Endothelial cell (in vitro differentiated cells): ENCODE results near the gene IFNA17. TPM values are rescaled to one million over a fixed set of nuclear protein-coding genes. Genes with fewer than 3 reads are reported as not detected.
"Not testable (repeated sequence)": the region's sequence is repeated elsewhere in the genome, so short reads cannot be mapped to it uniquely, and the experiment has no call there.

ENCODE experiments used
- DNase-seq: peaks from one replicate; pipeline ENCODE4 v3.0.0; 2021; ENCODE audit warnings: low spot score
- H3K27ac Mint-ChIP-seq: one replicate; pipeline ENCODE4 v1.8.0; 2021; ENCODE audit warnings: mixed read lengths, inconsistent platforms; ENCODE audit not compliant: unreplicated experiment
- H3K27me3 Mint-ChIP-seq: one replicate; pipeline ENCODE4 v1.8.0; 2021; ENCODE audit warnings: mild to moderate bottlenecking, moderate library complexity, mixed read lengths, inconsistent platforms; ENCODE audit not compliant: unreplicated experiment
- H3K36me3 Mint-ChIP-seq: one replicate; pipeline ENCODE4 v1.8.0; 2021; ENCODE audit warnings: mild to moderate bottlenecking, low read depth, mixed read lengths, inconsistent platforms; ENCODE audit not compliant: unreplicated experiment
- H3K4me1 Mint-ChIP-seq: one replicate; pipeline ENCODE4 v1.8.0; 2021; ENCODE audit warnings: mild to moderate bottlenecking, mixed read lengths, inconsistent platforms; ENCODE audit not compliant: unreplicated experiment
- H3K4me3 Mint-ChIP-seq: one replicate; pipeline ENCODE4 v1.8.0; 2021; ENCODE audit warnings: mild to moderate bottlenecking, mixed read lengths, inconsistent platforms; ENCODE audit not compliant: unreplicated experiment
- H3K9me3 Mint-ChIP-seq: one replicate; pipeline ENCODE4 v1.8.0; 2021; ENCODE audit warnings: mixed read lengths, inconsistent platforms; ENCODE audit not compliant: unreplicated experiment
- total RNA-seq: library from RNA; stranded (reverse); fragmentation: NEBNext Ultra II Directional; extraction: Animal tissue kit (Norgen Biotek cat#: 25700); gene quantifications from one replicate; pipeline ENCODE4 v1.2.1, GENCODE V29; 2021; ENCODE audit not compliant: unreplicated experiment
- TF ChIP-seq, protein P1 (sequence below): fragments of 200-600 bp; sonication (generic); IDR thresholded peaks from one replicate; pipeline ENCODE4 v1.5.0; 2021; ENCODE audit warnings: antibody characterized with exemption; ENCODE audit not compliant: unreplicated experiment

The IFNA17 gene
- total RNA-seq, 1 donor from 2014 or later = not detected

DNA sequence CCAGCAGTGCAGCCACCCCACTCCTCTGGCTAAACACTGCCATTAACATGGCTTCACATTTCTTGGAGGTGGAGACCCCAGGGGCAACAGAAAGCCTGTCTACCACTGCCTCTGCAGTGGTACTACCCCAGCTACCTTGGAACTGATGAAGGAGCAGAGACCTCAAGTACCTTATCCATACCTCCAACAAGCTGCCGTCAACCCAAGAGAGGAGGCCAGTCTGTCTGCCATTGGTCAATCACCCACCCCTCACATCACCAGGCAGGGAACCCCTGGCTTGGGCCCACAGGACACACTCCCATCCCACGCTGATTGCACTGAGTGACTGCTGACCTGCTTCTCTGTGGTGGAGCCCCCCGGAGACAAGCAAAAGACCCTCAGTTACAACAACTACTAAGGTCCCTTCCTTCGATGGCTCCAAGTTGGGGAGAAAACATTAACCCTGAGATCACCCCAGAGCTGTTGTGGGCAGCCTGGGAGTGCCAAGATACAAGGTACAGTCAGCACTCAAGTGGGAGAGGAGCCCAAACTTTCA is 6.2 kb upstream of the IFNA17 start:
- peaks cover 4% of the 10 kb centered on the region for H3K36me3 Mint-ChIP-seq
- TF ChIP-seq, protein P1, sequence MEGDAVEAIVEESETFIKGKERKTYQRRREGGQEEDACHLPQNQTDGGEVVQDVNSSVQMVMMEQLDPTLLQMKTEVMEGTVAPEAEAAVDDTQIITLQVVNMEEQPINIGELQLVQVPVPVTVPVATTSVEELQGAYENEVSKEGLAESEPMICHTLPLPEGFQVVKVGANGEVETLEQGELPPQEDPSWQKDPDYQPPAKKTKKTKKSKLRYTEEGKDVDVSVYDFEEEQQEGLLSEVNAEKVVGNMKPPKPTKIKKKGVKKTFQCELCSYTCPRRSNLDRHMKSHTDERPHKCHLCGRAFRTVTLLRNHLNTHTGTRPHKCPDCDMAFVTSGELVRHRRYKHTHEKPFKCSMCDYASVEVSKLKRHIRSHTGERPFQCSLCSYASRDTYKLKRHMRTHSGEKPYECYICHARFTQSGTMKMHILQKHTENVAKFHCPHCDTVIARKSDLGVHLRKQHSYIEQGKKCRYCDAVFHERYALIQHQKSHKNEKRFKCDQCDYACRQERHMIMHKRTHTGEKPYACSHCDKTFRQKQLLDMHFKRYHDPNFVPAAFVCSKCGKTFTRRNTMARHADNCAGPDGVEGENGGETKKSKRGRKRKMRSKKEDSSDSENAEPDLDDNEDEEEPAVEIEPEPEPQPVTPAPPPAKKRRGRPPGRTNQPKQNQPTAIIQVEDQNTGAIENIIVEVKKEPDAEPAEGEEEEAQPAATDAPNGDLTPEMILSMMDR = no peak
- peaks cover 3% of the 10 kb centered on the region for H3K27me3 Mint-ChIP-seq
- no peaks in the 10 kb centered on the region for H3K9me3 Mint-ChIP-seq
- H3K27ac Mint-ChIP-seq = no peak overlapping the region
- no peaks in the 10 kb centered on the region for H3K4me1 Mint-ChIP-seq
- H3K4me3 Mint-ChIP-seq = no peak overlapping the region
- no peak for DNase-seq

DNA sequence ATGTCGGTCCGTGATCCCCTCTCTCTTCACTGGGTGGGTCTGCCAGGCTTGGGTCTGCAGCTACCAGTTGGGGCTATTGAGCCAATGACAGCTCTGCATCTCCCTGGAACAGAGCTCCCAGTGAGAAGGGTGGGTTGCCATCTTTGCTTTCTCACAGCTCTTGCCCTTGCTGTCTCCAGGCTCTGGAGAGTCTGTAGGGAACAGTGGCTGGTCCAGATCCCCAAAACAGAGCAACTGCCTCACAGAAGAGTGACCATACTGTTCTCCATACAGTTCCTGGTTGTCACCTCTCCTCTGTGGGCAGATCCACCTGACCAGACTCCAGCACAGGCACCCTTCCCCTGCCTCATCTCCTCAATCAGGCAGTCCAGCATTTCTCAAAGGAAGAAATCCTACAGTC is 5.2 kb upstream of the IFNA17 start:
- TF ChIP-seq, protein P1 = no peak
- H3K27ac Mint-ChIP-seq = no peak overlapping the region
- H3K36me3 Mint-ChIP-seq = peaks cover 4% of the 10 kb centered on the region
- H3K4me1 Mint-ChIP-seq = no peaks in the 10 kb centered on the region
- H3K27me3 Mint-ChIP-seq = peaks cover 3% of the 10 kb centered on the region
- no peak overlapping the region for H3K4me3 Mint-ChIP-seq
- no peaks in the 10 kb centered on the region for H3K9me3 Mint-ChIP-seq
- DNase-seq = no peak

DNA sequence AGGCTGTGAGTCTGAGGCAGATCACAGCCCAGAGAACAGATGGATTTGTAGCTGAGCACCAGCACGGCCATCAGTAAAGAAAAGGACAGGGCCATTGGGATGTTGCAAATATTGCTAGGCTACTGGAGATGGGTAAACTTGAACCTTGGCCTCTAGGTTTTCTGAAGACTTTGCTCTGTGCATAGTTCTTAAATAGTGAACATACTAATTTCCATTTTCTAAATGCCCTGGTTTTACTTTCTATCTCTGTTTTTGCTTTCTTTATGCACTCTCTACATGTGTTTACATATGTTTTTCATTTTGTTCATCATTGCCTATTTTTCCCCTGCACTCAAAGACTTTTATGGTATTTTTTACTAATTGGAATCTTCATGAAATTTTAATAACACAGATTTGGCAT is 10.8 kb downstream of the IFNA17 start, which contains the start of gene IFNA16:
Gene IFNA16, minus strand, starts transcription at position 101 of the 400 bp plus-strand sequence. Its CDS starts 6 bp downstream, at position 95.
- not testable (repeated sequence) for H3K4me3 Mint-ChIP-seq, H3K9me3 Mint-ChIP-seq, H3K36me3 Mint-ChIP-seq, H3K4me1 Mint-ChIP-seq, H3K27ac Mint-ChIP-seq, H3K27me3 Mint-ChIP-seq, DNase-seq

DNA sequence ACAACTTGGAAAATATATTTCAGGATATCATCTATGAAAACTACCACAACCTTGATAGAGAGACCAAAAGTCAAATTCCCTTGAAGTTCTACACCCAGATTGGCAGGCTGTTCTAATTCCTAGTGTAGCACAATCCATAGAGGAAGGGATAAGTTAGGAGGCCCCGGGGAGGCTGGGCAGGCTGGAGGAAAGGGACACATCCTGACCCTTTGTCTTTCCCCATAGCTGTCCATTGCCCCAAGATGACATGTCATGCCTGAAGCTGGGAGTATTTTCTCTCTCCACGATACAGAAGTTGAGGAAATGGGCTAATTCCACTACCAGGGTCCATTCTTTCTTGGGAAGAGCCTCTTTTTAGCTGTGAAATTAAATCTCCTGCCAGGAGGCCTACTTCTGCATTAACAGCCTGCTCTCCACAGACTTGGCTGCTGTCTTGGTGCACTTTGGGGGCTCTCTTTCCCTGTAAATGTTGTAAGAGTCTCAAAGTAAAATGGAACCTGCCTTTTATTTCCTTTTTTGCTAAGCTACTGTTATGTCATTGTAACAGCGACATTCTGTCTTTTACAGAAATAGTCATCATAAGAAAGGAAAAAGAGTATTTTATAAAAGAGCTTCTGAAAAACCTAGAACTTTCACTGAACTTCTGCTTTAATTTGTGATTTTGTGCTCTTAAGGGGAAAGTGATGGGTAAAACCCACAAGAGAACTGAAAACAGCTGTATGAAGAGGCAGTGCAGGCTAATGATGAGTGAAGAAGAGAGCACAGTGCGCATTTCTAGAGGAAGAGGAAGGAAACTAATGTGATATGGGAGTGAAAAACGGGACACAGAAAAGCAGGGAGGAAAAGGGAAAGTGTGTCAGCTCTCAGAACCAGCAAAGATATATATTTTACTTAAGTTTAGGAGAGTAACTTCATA is 14.4 kb downstream of the IFNA17 start:
- H3K4me3 Mint-ChIP-seq, H3K27me3 Mint-ChIP-seq, DNase-seq, H3K9me3 Mint-ChIP-seq, H3K4me1 Mint-ChIP-seq, H3K27ac Mint-ChIP-seq, H3K36me3 Mint-ChIP-seq: not testable (repeated sequence)

DNA sequence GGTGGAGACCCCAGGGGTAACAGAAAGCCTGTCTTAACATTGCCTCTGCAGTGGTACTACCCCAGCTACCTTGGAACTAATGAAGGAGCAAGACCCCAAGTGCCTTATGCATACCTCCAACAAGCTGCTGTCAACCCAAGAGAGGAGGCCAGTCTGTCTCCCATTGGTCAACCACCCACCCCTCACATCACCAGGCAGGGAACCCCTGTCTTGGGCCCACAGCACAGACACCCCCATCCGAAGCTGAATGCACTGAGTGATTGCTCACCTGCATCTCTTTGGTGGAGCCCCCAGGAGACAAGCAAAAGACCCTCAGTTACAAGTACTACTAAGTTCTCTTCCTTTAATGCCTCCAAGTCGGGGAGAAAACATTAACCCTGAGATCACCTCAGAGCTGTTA is 15.9 kb downstream of the IFNA17 start:
- not testable (repeated sequence) for DNase-seq, H3K9me3 Mint-ChIP-seq

DNA sequence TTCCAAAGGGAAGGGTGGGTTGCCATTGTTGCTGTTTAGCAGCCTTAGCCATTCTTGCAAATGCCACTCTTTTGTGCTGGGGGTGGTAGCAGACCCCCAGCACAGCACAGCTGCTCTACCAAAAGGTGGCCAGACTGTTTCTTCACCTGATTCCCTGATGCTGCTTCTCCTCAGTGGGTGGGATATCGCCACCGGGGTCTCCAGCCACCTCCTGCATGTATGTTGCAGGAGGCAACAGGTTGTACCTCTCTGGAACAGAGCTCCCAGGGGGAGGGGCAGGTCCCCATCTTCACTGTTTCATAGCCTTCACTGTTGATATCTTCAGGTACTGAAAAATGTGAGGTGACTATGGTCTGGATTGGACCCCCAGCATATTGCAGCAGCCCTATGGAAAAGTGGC is 17.2 kb downstream of the IFNA17 start:
- not testable (repeated sequence) for H3K9me3 Mint-ChIP-seq, H3K27ac Mint-ChIP-seq, H3K4me1 Mint-ChIP-seq, DNase-seq, H3K4me3 Mint-ChIP-seq, H3K36me3 Mint-ChIP-seq, H3K27me3 Mint-ChIP-seq

More for the DNA sequence above, 15.9 kb downstream of the IFNA17 start:
- not testable (repeated sequence) for H3K36me3 Mint-ChIP-seq, H3K4me1 Mint-ChIP-seq, H3K27me3 Mint-ChIP-seq, H3K4me3 Mint-ChIP-seq, H3K27ac Mint-ChIP-seq

DNA sequence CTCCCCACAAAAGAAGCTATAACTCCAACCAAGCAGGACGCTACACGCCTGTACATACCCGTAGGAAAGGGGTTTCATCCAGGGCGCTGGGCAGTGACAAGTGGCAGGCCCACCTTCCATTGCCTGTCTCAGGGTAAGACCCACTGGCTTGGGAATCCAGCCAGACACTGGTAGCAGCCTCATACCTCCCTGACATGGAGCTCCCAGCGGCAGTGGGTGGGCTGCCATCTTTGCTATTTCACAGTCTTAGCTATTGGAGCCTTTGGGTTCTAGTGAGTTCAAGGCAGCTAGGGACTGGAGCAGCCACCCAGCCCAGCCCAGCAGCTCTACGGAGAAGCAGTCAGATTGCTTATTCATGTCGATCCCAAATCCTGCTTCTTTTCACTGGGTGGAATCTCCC is 17.7 kb downstream of the IFNA17 start:
- Mint-ChIP-seq H3K27ac (no peak overlapping the region), H3K36me3 (no peaks in the 10 kb centered on the region), H3K4me1 (no peaks in the 10 kb centered on the region), H3K9me3 (no peaks in the 10 kb centered on the region), H3K27me3 (peaks cover 4% of the 10 kb centered on the region), H3K4me3 (no peak overlapping the region)
- TF ChIP-seq, protein P1 = no peak
- DNase-seq = no peak

DNA sequence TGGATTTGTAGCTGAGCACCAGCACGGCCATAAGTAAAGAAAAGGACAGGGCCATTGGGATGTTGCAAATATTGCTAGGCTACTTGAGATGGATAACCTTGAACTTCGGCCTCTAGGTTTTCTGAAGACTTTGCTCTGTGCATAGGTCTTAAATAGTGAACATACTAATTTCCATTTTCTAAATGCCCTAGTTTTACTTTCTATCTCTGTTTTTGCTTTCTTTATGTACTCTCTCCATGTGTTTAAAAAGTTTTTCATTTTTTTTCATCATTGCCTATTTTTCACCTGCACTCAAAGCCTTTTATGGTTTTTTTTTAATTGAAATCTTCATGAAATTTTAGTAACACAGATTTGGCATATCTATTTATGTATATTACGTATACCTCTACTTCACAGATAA is 21.0 kb downstream of the IFNA17 start, which contains the start of gene IFNA10:
Gene IFNA10, minus strand, starts transcription at position 101 of the 400 bp plus-strand sequence. Its CDS starts 46 bp downstream, at position 55.
- not testable (repeated sequence) for H3K36me3 Mint-ChIP-seq, H3K4me1 Mint-ChIP-seq, DNase-seq, H3K27me3 Mint-ChIP-seq, H3K4me3 Mint-ChIP-seq, H3K27ac Mint-ChIP-seq, H3K9me3 Mint-ChIP-seq
